K562 (cell line): ENCODE data around the gene MIXL1.

Experiments
- BRD4 ChIP-seq: fragments of 200-600 bp; sonication (generic); IDR thresholded peaks from 2 replicates; pipeline ENCODE4 v1.6.1; 2017; ENCODE audit warnings: inconsistent platforms
- CREB1 ChIP-seq, 2 experiments: sonication (generic) in 1 of 2; formaldehyde crosslinking in 1 of 2; IDR thresholded peaks; 2 replicates each; pipeline versions ENCODE4 v1.6.1 to v1.8.0; 2012 to 2022; ENCODE audit warnings: inconsistent platforms in 1 of 2, mild to moderate bottlenecking in 1 of 2, missing genetic modification reagents in 1 of 2, moderate library complexity in 1 of 2
- CREM ChIP-seq: IDR thresholded peaks from 2 replicates; pipeline ENCODE4 v1.6.1; 2014; ENCODE audit warnings: antibody characterized with exemption, low read depth
- E2F4 ChIP-seq: sonication (generic); formaldehyde crosslinking; IDR thresholded peaks from 2 replicates; pipeline ENCODE4 v1.8.0; 2022; ENCODE audit warnings: mild to moderate bottlenecking, low read depth, missing genetic modification reagents
- PRPF4 ChIP-seq: fragments of 200-400 bp; formaldehyde crosslinking; IDR thresholded peaks from one replicate; pipeline ENCODE4 v1.6.1; 2017; ENCODE audit warnings: low read length, low read depth, mild to moderate bottlenecking; ENCODE audit not compliant: insufficient read depth, poor library complexity, severe bottlenecking
- SMC3 ChIP-seq: conservative IDR thresholded peaks from 2 replicates; pipeline ENCODE4 v1.6.1; 2011; ENCODE audit warnings: low read depth, low read length, improper control_type of control experiment; ENCODE audit not compliant: insufficient read depth
- ZNF57 ChIP-seq: fragments of 450-650 bp; formaldehyde crosslinking; IDR thresholded peaks from 2 replicates; pipeline ENCODE4 v1.4.0; 2020; ENCODE audit warnings: mild to moderate bottlenecking, moderate library complexity
- ZNF766 ChIP-seq: fragments of 200-800 bp; sonication (Bioruptor generic); conservative IDR thresholded peaks from 2 replicates; pipeline ENCODE4 v1.6.1; 2016; ENCODE audit warnings: missing genetic modification characterization, missing compliant biosample characterization
- TF ChIP-seq, protein P1 (sequence below), 3 experiments: IDR thresholded peaks in 2 of 3; conservative IDR thresholded peaks in 1 of 3; 2 replicates each; pipeline ENCODE4 v1.5.1; 2011 to 2012; ENCODE audit warnings: low read length in 3 of 3, mild to moderate bottlenecking in 3 of 3, control low read depth in 2 of 3, improper control_type of control experiment in 1 of 3, inconsistent platforms in 1 of 3, low read depth in 1 of 3, mixed read lengths in 1 of 3, moderate library complexity in 1 of 3; ENCODE audit not compliant: insufficient read depth in 2 of 3

DNA sequence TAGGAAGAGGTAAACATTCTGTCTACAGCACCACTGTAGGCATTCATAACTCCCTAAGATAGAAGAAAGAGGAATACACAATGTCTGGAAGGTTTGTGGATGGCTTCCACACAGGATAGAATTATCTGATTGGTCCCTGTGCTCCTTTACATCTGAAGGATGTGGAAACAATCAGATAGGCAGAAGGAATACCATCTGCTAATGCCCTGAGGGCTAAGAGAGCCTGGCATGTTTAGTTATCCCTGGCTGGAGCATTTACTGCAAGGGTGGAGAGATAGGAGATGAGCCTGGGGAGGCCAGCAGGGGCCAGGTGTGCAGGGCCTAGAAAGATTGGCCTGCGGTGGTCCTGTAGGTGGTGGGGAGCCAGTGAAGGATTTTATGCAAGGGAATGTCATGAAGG lies 28.3 kb upstream of the MIXL1 start:
- TF ChIP-seq CREM (no peak), ZNF766 (CRISPR knock-in tag) (no peak), ZNF57 (CRISPR knock-in tag) (no peak), CREB1 (IDR thresholded peaks at IDR 0.05) (no peak), CREB1 (CRISPR knock-in tag; IDR thresholded peaks at IDR 0.05) (no peak), PRPF4 (no peak), BRD4 (no peak), SMC3 (no peak), E2F4 (CRISPR knock-in tag) (no peak)
- TF ChIP-seq, protein P1, sequence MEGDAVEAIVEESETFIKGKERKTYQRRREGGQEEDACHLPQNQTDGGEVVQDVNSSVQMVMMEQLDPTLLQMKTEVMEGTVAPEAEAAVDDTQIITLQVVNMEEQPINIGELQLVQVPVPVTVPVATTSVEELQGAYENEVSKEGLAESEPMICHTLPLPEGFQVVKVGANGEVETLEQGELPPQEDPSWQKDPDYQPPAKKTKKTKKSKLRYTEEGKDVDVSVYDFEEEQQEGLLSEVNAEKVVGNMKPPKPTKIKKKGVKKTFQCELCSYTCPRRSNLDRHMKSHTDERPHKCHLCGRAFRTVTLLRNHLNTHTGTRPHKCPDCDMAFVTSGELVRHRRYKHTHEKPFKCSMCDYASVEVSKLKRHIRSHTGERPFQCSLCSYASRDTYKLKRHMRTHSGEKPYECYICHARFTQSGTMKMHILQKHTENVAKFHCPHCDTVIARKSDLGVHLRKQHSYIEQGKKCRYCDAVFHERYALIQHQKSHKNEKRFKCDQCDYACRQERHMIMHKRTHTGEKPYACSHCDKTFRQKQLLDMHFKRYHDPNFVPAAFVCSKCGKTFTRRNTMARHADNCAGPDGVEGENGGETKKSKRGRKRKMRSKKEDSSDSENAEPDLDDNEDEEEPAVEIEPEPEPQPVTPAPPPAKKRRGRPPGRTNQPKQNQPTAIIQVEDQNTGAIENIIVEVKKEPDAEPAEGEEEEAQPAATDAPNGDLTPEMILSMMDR (IDR thresholded peaks at IDR 0.05 in 2 of 3, conservative IDR thresholded peaks at IDR 0.05 in 1 of 3; ENCODE audit: insufficient read depth in 2 of 3, low read depth in 1 of 3, low read length in 3 of 3): no peak
